ENCODE results near the gene LIMCH1. TPM values are rescaled to one million over a fixed set of nuclear protein-coding genes. Genes with fewer than 3 reads are reported as not detected.

LIMCH1 gene
- polyA plus RNA-seq, 1 donor (not counting 4 experiments of a cell fraction or from before 2014, with no cell fraction given): 1.1 TPM

DNA sequence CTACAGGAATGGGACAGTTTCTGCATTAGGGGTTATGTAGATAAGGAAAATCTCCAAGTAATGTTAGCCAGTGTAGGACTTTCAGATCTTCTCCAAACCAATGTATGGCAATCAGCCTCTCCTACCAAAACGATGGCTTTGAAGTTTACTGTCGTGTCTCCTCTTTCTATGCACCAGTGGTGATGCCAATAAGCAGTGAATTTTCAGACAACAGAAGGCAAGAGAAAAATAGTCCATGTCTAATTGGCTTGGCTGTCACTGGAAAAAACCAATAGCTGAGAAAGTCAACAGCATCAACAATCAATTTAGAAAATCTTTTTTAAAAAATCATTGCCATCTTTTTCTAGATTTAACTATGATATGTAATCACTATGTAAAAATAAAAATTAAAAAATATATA, 35.0 kb downstream of the LIMCH1 start:
- H3K9ac ChIP-seq (ENCODE audit: control insufficient read depth, extremely low read depth, insufficient read depth, low read length): no peak overlapping the region
- no peak overlapping the region for H2AFZ ChIP-seq (ENCODE audit: control insufficient read depth, low read length)
- H3K4me1 ChIP-seq (ENCODE audit: control insufficient read depth, extremely low read depth, insufficient read depth, low read length): no peaks in the 10 kb centered on the region
- no peaks in the 10 kb centered on the region for H4K20me1 ChIP-seq (ENCODE audit: control insufficient read depth, extremely low read depth, insufficient read depth, low read length)
- no peak overlapping the region for H3K4me2 ChIP-seq (ENCODE audit: control insufficient read depth, extremely low read depth, insufficient read depth, low read depth, low read length)
- no peaks in the 10 kb centered on the region for H3K36me3 ChIP-seq (ENCODE audit: control insufficient read depth in 2 of 2, extremely low read depth in 1 of 2, insufficient read depth in 2 of 2, low read length in 2 of 2)
- no peak overlapping the region for H3K4me3 ChIP-seq (ENCODE audit: control insufficient read depth in 2 of 3, extremely low read depth in 1 of 3, insufficient read depth in 2 of 3, low read depth in 1 of 3, low read length in 3 of 3)
- no peaks in the 10 kb centered on the region for H3K79me2 ChIP-seq (ENCODE audit: control insufficient read depth, insufficient read depth, low read length)
- no peaks in the 10 kb centered on the region for H3K27me3 ChIP-seq (ENCODE audit: control insufficient read depth, extremely low read depth, insufficient read depth, low read length)
- DNase-seq (ENCODE audit: low read depth, low spot score): no peak
- no peak for FAIRE-seq
- TF ChIP-seq EZH2 (IDR thresholded peaks at IDR 0.05; ENCODE audit: low read length) (no peak), CTCF (optimal IDR thresholded peaks at IDR 0.05 in 1 of 3, IDR thresholded peaks at IDR 0.05 in 1 of 3, conservative IDR thresholded peaks at IDR 0.05 in 1 of 3; ENCODE audit: extremely low read depth in 1 of 3, insufficient read depth in 2 of 3, low read length in 3 of 3) (no peak)
- no peak overlapping the region for H3K27ac ChIP-seq (ENCODE audit: control insufficient read depth, insufficient read depth, low read length)
- no peaks in the 10 kb centered on the region for H3K9me1 ChIP-seq (ENCODE audit: control insufficient read depth, extremely low read depth, insufficient read depth, low read length)
- dilution Hi-C loops (cut with MboI; ENCODE audit: extremely low pct_ligation_motif_present, low sequenced_read_pairs): no loop called here
- H3K9me3 ChIP-seq (ENCODE audit: control insufficient read depth, low read depth, low read length): no peaks in the 10 kb centered on the region

- Histone ChIP-seq H3K36me3 (ENCODE audit: control insufficient read depth in 2 of 2, extremely low read depth in 1 of 2, insufficient read depth in 2 of 2, low read length in 2 of 2) (no peaks in the 10 kb centered on the region), H3K9ac (ENCODE audit: control insufficient read depth, extremely low read depth, insufficient read depth, low read length) (no peak overlapping the region), H3K4me1 (ENCODE audit: control insufficient read depth, extremely low read depth, insufficient read depth, low read length) (no peaks in the 10 kb centered on the region), H3K4me2 (ENCODE audit: control insufficient read depth, extremely low read depth, insufficient read depth, low read depth, low read length) (no peak overlapping the region), H3K9me1 (ENCODE audit: control insufficient read depth, extremely low read depth, insufficient read depth, low read length) (no peaks in the 10 kb centered on the region), H3K27ac (ENCODE audit: control insufficient read depth, insufficient read depth, low read length) (no peak overlapping the region), H3K9me3 (ENCODE audit: control insufficient read depth, low read depth, low read length) (no peaks in the 10 kb centered on the region), H3K79me2 (ENCODE audit: control insufficient read depth, insufficient read depth, low read length) (no peaks in the 10 kb centered on the region), H4K20me1 (ENCODE audit: control insufficient read depth, extremely low read depth, insufficient read depth, low read length) (no peaks in the 10 kb centered on the region), H3K27me3 (ENCODE audit: control insufficient read depth, extremely low read depth, insufficient read depth, low read length) (no peaks in the 10 kb centered on the region), H2AFZ (ENCODE audit: control insufficient read depth, low read length) (no peak overlapping the region), H3K4me3 (ENCODE audit: control insufficient read depth in 2 of 3, extremely low read depth in 1 of 3, insufficient read depth in 2 of 3, low read depth in 1 of 3, low read length in 3 of 3) (no peak overlapping the region)
- dilution Hi-C loops (cut with MboI; ENCODE audit: extremely low pct_ligation_motif_present, low sequenced_read_pairs): no loop called here
- no peak for FAIRE-seq
- no peak for TF ChIP-seq EZH2 (IDR thresholded peaks at IDR 0.05; ENCODE audit: low read length)
- no peak for TF ChIP-seq CTCF (optimal IDR thresholded peaks at IDR 0.05 in 1 of 3, IDR thresholded peaks at IDR 0.05 in 1 of 3, conservative IDR thresholded peaks at IDR 0.05 in 1 of 3; ENCODE audit: extremely low read depth in 1 of 3, insufficient read depth in 2 of 3, low read length in 3 of 3)
- no peak for DNase-seq (ENCODE audit: low read depth, low spot score)
Measured at GRCh38 chr4:41573502-41574001, 35.6 kb downstream of the LIMCH1 start.

Data from keratinocyte (primary cell).